IMR-90 (cell line): ENCODE measurements around the gene ADGRF4. TPM values are rescaled to one million over a fixed set of nuclear protein-coding genes. Genes with fewer than 3 reads are reported as not detected.

Experiments used
- ATAC-seq: fragments of 200-7000 bp; cut with Tn5 transposase; 2 replicates; pipeline ENCODE4 v1.9.1; 2020; ENCODE audit warnings: low read depth, mild to moderate bottlenecking, moderate library complexity
- BruUV-seq: library from RNA; stranded (reverse); fragments of 400-500 nt; replicated peaks from 2 replicates; lab custom pipeline; 2021; lab: Mats Ljungman, UMichigan
- CTCF ChIA-PET: fragments of 300-600 bp; formaldehyde crosslinking; extraction: SDS; loops from one replicate; lab custom pipeline; 2021; ENCODE audit warnings: antibody characterized with exemption; lab: Yijun Ruan, JAX
- POLR2A ChIA-PET: fragments of 300-600 bp; sonication (Branson Sonifier 250); formaldehyde crosslinking; loops from one replicate; lab custom pipeline; 2022; ENCODE audit warnings: antibody characterized with exemption; ENCODE audit not compliant: unreplicated experiment; lab: Charles Lee
- DNase-seq: peaks from one replicate; pipeline ENCODE4 v3.0.0; 2013
- H2AFZ ChIP-seq: replicated peaks from 2 replicates; pipeline ENCODE3; 2013; ENCODE audit warnings: low read length, mild to moderate bottlenecking; ENCODE audit not compliant: poor library complexity
- H2AK5ac ChIP-seq: 2 replicates; pipeline ENCODE4 v1.6.1; 2013; ENCODE audit warnings: low read depth, low read length, inconsistent platforms
- H2AK9ac ChIP-seq: replicated peaks from 2 replicates; pipeline ENCODE3; 2013; ENCODE audit warnings: mild to moderate bottlenecking, low read depth, low read length, moderate library complexity; ENCODE audit not compliant: poor library complexity
- H2BK120ac ChIP-seq: 2 replicates; pipeline ENCODE4 v1.6.1; 2013; ENCODE audit warnings: low read depth, low read length, inconsistent platforms
- H2BK15ac ChIP-seq: 3 replicates; pipeline ENCODE4 v1.6.1; 2013; ENCODE audit warnings: low read depth, low read length, inconsistent platforms
- H2BK20ac ChIP-seq: 2 replicates; pipeline ENCODE4 v1.6.1; 2013; ENCODE audit warnings: low read depth, mild to moderate bottlenecking, inconsistent platforms, low read length, moderate library complexity
- H2BK5ac ChIP-seq: 2 replicates; pipeline ENCODE4 v1.6.1; 2013; ENCODE audit warnings: mild to moderate bottlenecking, low read depth, low read length, inconsistent platforms; ENCODE audit not compliant: poor library complexity, severe bottlenecking
- H3K14ac ChIP-seq: replicated peaks from 2 replicates; pipeline ENCODE4 v1.6.1; 2013; ENCODE audit warnings: low read depth, low read length, inconsistent platforms
- H3K18ac ChIP-seq: 2 replicates; pipeline ENCODE4 v1.6.1; 2013; ENCODE audit warnings: low read depth, low read length, control low read depth
- H3K23ac ChIP-seq: 2 replicates; pipeline ENCODE4 v1.6.1; 2013; ENCODE audit warnings: low read depth, low read length, inconsistent platforms
- H3K27ac ChIP-seq: 2 replicates; pipeline ENCODE4 v1.5.1; 2013; ENCODE audit warnings: mild to moderate bottlenecking, control low read depth, low read length; ENCODE audit not compliant: insufficient read depth
- H3K27me3 ChIP-seq: 2 replicates; pipeline ENCODE4 v1.6.1; 2013; ENCODE audit warnings: low read length; ENCODE audit not compliant: control insufficient read depth, insufficient read depth
- H3K36me3 ChIP-seq: 2 replicates; pipeline ENCODE4 v1.6.1; 2013; ENCODE audit warnings: low read length, mixed read lengths; ENCODE audit not compliant: control insufficient read depth, insufficient read depth
- H3K4ac ChIP-seq: 2 replicates; pipeline ENCODE4 v1.6.1; 2013; ENCODE audit warnings: low read depth, low read length, inconsistent platforms
- H3K4me1 ChIP-seq: 2 replicates; pipeline ENCODE4 v1.6.1; 2013; ENCODE audit warnings: low read length, mixed read lengths; ENCODE audit not compliant: control insufficient read depth, insufficient read depth
- H3K4me2 ChIP-seq: 2 replicates; pipeline ENCODE4 v1.6.1; 2013; ENCODE audit warnings: low read depth, mild to moderate bottlenecking, control low read depth, low read length, moderate library complexity
- H3K4me3 ChIP-seq: 2 replicates; pipeline ENCODE4 v1.5.1; 2013; ENCODE audit warnings: low read depth, mild to moderate bottlenecking, control low read depth, low read length, moderate library complexity; ENCODE audit not compliant: insufficient read depth
- H3K56ac ChIP-seq: 2 replicates; pipeline ENCODE4 v1.6.1; 2013; ENCODE audit warnings: low read length, inconsistent platforms; ENCODE audit not compliant: insufficient read depth; ENCODE audit errors: extremely low read depth
- H3K79me1 ChIP-seq, 2 experiments: 2 replicates each; pipeline ENCODE4 v1.6.1; 2013; ENCODE audit warnings: low read length in 2 of 2, inconsistent platforms in 1 of 2, low read depth in 1 of 2
- H3K9ac ChIP-seq: 2 replicates; pipeline ENCODE4 v1.6.1; 2013; ENCODE audit warnings: low read depth, low read length, control low read depth
- H3K9me1 ChIP-seq: 2 replicates; pipeline ENCODE4 v1.6.1; 2013; ENCODE audit warnings: low read length, inconsistent platforms; ENCODE audit not compliant: insufficient read depth
- H3K9me3 ChIP-seq: 2 replicates; pipeline ENCODE4 v1.6.1; 2013; ENCODE audit warnings: low read length; ENCODE audit not compliant: control insufficient read depth, insufficient read depth
- H4K20me1 ChIP-seq: 2 replicates; pipeline ENCODE4 v1.6.1; 2013; ENCODE audit warnings: low read length, inconsistent platforms; ENCODE audit not compliant: insufficient read depth
- H4K5ac ChIP-seq: 2 replicates; pipeline ENCODE4 v1.6.1; 2013; ENCODE audit warnings: mild to moderate bottlenecking, low read depth, low read length, control low read depth
- H4K8ac ChIP-seq, 2 experiments: 2 replicates each; pipeline ENCODE4 v1.6.1; 2013; ENCODE audit warnings: low read depth in 2 of 2, low read length in 2 of 2, control low read depth in 1 of 2, inconsistent platforms in 1 of 2
- H4K91ac ChIP-seq: 2 replicates; pipeline ENCODE4 v1.6.1; 2013; ENCODE audit warnings: low read depth, low read length, inconsistent platforms; ENCODE audit not compliant: insufficient read depth
- CTCF ChIP-seq: conservative IDR thresholded peaks from 2 replicates; pipeline ENCODE4 v1.5.1; 2012; ENCODE audit warnings: mild to moderate bottlenecking, low read depth, low read length, improper control_type of control experiment
- ELK1 ChIP-seq: fragments of 150-350 bp; IDR thresholded peaks from 2 replicates; pipeline ENCODE4 v1.6.1; 2016; ENCODE audit warnings: low read depth, mild to moderate bottlenecking, low read length, moderate library complexity, borderline replicate concordance
- MAZ ChIP-seq: IDR thresholded peaks from 2 replicates; pipeline ENCODE4 v1.6.1; 2012; ENCODE audit warnings: low read depth, mild to moderate bottlenecking, low read length, improper control_type of control experiment, moderate library complexity, borderline replicate concordance
- MXI1 ChIP-seq: IDR thresholded peaks from 2 replicates; pipeline ENCODE4 v1.6.1; 2012; ENCODE audit warnings: low read depth, mild to moderate bottlenecking, low read length, moderate library complexity, borderline replicate concordance
- RCOR1 ChIP-seq: IDR thresholded peaks from 2 replicates; pipeline ENCODE4 v1.6.1; 2012; ENCODE audit warnings: mild to moderate bottlenecking, low read length, improper control_type of control experiment; ENCODE audit not compliant: insufficient replicate concordance
- RFX5 ChIP-seq: IDR thresholded peaks from 2 replicates; pipeline ENCODE4 v1.8.0; 2012; ENCODE audit warnings: low read depth, mild to moderate bottlenecking, low read length, moderate library complexity
- WGBS, 2 experiments: methylation state at CpG; one replicate each; pipeline versions ENCODE4 v1.1.5 to v1.1.7; 2013; ENCODE audit warnings: missing lambda C conversion rate in 2 of 2; ENCODE audit not compliant: insufficient read length in 1 of 2; ENCODE audit errors: extremely low coverage in 2 of 2; 5-methylcytosine and 5-hydroxymethylcytosine counted together
- dilution Hi-C: fragments of 300-500 bp; cut with HindIII; formaldehyde crosslinking; loops from one replicate; pipeline ENCODE4 v1.14.3; 2018; ENCODE audit warnings: low sequenced_read_pairs; ENCODE audit not compliant: unreplicated experiment
- in situ Hi-C: fragments of 300-500 bp; cut with MboI; formaldehyde crosslinking; loops from 3 replicates; pipeline ENCODE4 v1.14.3; 2019; ENCODE audit warnings: low sequenced_read_pairs, inconsistent platforms, mixed read lengths
- intact Hi-C: fragments of 100-400 bp; cut with micrococcal nuclease; formaldehyde crosslinking; loops from 2 replicates; pipeline ENCODE4 v1.10.0; 2022
- polyA plus RNA-seq, 3 experiments: library from polyadenylated mRNA; depleted of rRNA; stranded (reverse); fragments of >200 nt; gene quantifications; 2 replicates each; pipeline ENCODE4 v1.2.3, GENCODE V29; 2012; ENCODE audit warnings: low replicate concordance in 1 of 3
- total RNA-seq: library from RNA; depleted of rRNA; stranded (reverse); fragments of >200 nt; gene quantifications from 2 replicates; pipeline ENCODE4 v1.2.3, GENCODE V29; 2012

ADGRF4 gene
- total and polyA plus RNA-seq, 2 of the 4 experiments (the other 2 are of a cell fraction): under 0.01 to 0.02 TPM

GRCh38 chr6:47655719-47656595 lies 42.4 kb upstream of the ADGRF4 start:
- Histone ChIP-seq H3K23ac (no peak overlapping the region), H3K9ac (no peak overlapping the region), H3K4me2 (no peak overlapping the region), H3K4me1 (no peaks in the 10 kb centered on the region), H3K4ac (no peak overlapping the region), H4K91ac (no peak overlapping the region), H2AK9ac (no peak overlapping the region), H3K4me3 (no peak overlapping the region), H3K27me3 (no peaks in the 10 kb centered on the region; the same call in 1 of the 2 replicates), H3K36me3 (no peaks in the 10 kb centered on the region), H4K8ac (no peak overlapping the region), H2BK20ac (no peak overlapping the region), H3K79me1 (no peaks in the 10 kb centered on the region), H2AK5ac (no peak overlapping the region), H3K18ac (no peak overlapping the region), H3K9me1 (no peaks in the 10 kb centered on the region), H3K56ac (no peak overlapping the region), H2BK5ac (no peak overlapping the region), H4K20me1 (no peaks in the 10 kb centered on the region), H3K9me3 (no peaks in the 10 kb centered on the region), H2AFZ (no peak overlapping the region), H3K27ac (no peak overlapping the region), H4K5ac (no peak overlapping the region), H2BK120ac (no peak overlapping the region), H3K14ac (no peak overlapping the region), H2BK15ac (no peak overlapping the region)
- intact Hi-C loops: no loop called here
- ChIA-PET POLR2A (no interaction called here), CTCF (no interaction called here)
- in situ Hi-C loops: no loop called here
- no peak for DNase-seq
- no peak for ATAC-seq
- no TSS peak for BruUV-seq
- WGBS, 2 experiments: no CpG with 5 or more reads among the region's 7 CpGs
- no peak for TF ChIP-seq CTCF
- TF ChIP-seq RCOR1: no peak
- TF ChIP-seq MXI1: no peak
- TF ChIP-seq RFX5: no peak
- no peak for TF ChIP-seq ELK1
- no peak for TF ChIP-seq MAZ
- dilution Hi-C loops: no loop called here
